Kasumi-1 (cell line): ENCODE measurements around the gene XKR8.
"Not testable (repeated sequence)": the region's sequence is repeated elsewhere in the genome, so short reads cannot be mapped to it uniquely, and the experiment has no call there.

Experiments used
- DNase-seq, 2 experiments: peaks; one replicate each; lab custom pipeline; 2025; lab: John Stamatoyannopoulos, UW

The XKR8 gene

DNA sequence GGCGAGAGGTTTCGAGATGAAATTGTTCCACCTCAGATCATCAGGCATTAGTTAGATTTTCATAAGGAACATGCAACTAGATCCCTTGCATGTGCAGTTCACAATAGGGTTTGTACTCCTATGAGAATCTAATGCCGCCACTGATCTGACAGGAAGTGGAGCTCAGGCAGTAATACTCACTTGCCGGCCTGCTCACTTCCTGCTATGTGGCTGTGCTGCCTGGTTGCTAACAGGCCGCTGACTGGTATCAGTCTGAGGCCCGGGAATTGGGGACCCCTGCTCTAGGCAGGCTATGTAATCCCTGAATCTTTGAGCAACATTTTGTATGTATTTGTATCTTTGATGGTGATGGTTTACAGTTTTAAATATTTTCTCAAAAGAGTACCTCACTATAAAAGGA is 32.5 kb downstream of the XKR8 start:
- DNase-seq = peak; percentile 76 to 78

DNA sequence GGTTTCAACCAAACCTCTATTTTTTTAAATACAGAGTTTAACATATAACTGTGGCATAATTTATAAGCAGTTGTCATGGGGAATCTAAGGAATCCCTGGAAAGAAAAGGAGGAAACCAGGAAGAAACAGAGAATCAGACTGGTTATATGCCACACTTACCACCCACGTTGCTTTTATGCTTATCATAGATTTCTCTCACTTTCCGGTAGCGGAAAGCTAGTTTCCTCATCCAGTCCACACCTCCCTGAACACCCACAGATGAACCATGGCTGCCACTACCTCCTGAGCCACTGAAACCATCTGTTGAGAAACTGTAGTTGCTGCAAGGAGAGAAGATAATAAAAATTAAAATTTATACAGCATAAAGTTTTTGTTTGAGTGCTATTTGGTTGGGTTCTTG is 33.5 kb downstream of the XKR8 start:
- DNase-seq = no peak

DNA sequence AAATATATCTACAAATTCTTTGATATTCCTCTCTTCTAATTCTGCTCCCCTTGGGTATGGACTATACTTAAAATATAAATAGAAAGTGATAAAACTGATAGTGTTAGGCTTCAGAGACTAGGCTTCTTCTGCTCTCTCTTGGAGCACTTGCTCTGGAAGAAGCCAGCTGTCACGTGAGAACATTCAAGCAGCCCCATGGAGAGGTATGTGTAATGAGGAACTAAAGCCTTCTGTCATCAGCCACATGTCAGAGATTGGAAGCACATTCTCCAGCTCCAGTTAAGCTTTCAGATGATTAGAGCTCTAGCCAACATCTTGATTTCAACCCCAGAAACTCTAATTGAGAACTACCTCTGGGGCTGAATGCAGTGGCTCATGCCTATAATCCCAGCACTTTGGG is 34.3 kb downstream of the XKR8 start:
- peak; percentile 87 for DNase-seq

DNA sequence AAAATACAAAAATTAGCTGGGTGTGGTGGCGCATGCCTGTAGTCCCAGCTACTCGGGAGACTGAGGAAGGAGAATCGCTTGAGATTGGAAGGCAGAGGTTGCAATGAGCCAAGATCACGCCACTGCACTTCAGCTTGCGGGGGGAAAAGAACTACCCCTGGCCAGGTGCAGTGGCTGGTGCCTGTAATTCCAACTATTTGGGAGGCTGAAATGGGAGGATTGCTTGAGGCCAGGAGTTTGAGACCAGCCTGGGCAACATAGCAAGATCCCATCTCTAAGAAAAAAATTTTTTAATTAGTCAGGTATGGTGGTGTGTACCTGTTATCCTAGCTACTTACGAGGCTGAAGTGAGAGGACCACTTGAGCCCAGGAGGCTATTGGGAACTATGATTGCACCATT is 34.8 kb downstream of the XKR8 start:
- DNase-seq = not testable (repeated sequence)

DNA sequence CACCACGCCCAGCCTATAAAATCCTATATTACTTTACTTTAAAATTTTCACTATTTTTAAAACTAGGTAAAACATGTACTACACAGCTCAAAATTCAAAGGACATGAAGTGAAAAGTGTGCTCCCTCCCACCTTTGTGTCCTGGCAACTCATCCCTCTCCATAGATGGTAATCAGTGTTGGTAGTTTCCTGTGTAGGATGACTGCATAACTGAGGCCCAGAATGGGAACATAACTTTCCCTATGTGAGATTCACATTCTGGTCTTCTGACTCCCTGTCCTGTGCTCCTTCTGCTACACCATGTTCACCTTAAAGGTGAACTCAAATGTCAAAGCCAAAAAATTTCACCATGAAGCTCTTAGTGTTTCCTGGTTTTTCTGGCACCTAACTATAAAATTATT is 39.3 kb downstream of the XKR8 start:
- no peak for DNase-seq

DNA sequence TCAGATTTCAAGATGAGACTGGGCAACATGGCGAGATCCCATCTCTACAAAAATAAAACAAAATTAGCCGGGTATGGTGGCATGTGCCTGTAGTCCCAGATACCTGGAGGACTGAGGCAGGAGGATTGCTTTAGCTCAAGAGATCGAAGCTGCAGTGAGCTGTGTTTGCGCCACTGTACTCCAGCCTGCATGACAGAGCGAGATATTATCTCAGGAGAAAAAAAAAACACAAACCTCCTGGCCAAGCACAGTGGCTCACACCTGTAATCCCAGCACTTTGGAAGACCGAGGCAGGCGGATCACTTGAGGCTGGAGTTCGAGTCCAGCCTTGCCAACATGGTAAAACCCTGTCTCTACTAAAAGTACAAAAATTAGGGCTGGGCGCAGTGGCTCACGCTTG is 42.8 kb downstream of the XKR8 start:
- DNase-seq = no peak

DNA sequence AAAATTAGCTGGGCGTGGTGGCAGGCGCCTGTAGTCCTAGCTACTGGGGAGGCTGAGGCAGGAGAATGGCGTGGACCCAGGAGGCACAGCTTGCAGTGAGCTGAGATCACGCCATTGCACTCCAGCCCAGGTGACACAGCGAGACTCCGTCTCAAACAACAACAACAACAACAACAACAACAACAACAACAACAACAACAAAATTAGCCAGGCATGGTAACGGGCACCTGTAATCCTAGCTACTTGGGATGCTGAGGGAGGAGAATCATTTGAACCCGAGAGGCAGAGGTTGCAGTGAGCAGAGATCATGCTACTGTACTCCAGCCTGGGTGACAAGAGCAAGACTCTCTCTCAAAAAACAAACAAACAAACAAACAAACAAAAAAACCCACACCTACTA is 43.3 kb downstream of the XKR8 start:
- not testable (repeated sequence) for DNase-seq

DNA sequence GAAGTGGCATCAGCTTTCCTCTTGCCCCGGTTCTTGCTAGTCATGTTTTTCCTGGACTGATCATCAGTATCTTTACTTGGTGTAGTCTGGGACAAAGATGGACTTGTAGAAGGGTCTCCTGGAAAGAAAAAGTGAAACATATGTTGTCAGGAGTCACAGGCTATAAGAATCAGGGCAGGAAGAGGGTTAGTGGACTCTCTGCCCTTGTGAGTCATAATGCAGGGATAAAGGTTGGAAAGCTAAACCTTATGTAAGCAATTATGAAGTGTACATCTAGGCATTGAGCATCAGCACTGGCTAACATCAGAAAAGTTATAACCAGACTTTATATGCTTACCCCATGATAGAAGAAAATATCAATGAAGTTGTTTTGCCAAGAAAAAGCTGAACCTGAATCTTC is 51.2 kb downstream of the XKR8 start:
- DNase-seq = no peak
